CD4-positive, alpha-beta T cell treated with Interleukin-21 for 1 hour (primary cell): ENCODE measurements around the gene SPI1.

Experiments
- DNase-seq: peaks from one replicate; pipeline ENCODE4 v3.0.0-alpha.2; 2020

SPI1 gene

GRCh38 chr11:47406896-47407745 is 28.8 kb upstream of the SPI1 start:
- DNase-seq = no peak

GRCh38 chr11:47403571-47403970 is 25.2 kb upstream of the SPI1 start:
- no peak for DNase-seq

- no peak for DNase-seq
Observed at GRCh38 chr11:47403135-47403534, 24.8 kb upstream of the SPI1 start.

- no peak for DNase-seq
Observed at GRCh38 chr11:47400768-47401279, 22.5 kb upstream of the SPI1 start.

GRCh38 chr11:47399860-47400767 is 21.8 kb upstream of the SPI1 start:
- peak; percentile 50 for DNase-seq

- no peak for DNase-seq
Observed at GRCh38 chr11:47398551-47398950, 20.2 kb upstream of the SPI1 start.

- DNase-seq = no peak
Observed at GRCh38 chr11:47398011-47398410, 19.7 kb upstream of the SPI1 start.

- DNase-seq = no peak
Observed at GRCh38 chr11:47396049-47396320, 17.6 kb upstream of the SPI1 start.

- no peak for DNase-seq
Observed at GRCh38 chr11:47395223-47396048, 17.1 kb upstream of the SPI1 start.

- DNase-seq = peak; percentile 64
Observed at GRCh38 chr11:47394322-47395222, 16.2 kb upstream of the SPI1 start.

- no peak for DNase-seq
Observed at GRCh38 chr11:47394050-47394321, 15.6 kb upstream of the SPI1 start.

- no peak for DNase-seq
Observed at GRCh38 chr11:47393163-47394049, 15.1 kb upstream of the SPI1 start.

- no peak for DNase-seq
Observed at GRCh38 chr11:47392546-47393162, 14.3 kb upstream of the SPI1 start.

GRCh38 chr11:47391711-47392432 is 13.5 kb upstream of the SPI1 start:
- DNase-seq = no peak

GRCh38 chr11:47391077-47391583 is 12.8 kb upstream of the SPI1 start:
- DNase-seq = no peak

- DNase-seq = no peak
Observed at GRCh38 chr11:47390422-47390760, 12.0 kb upstream of the SPI1 start.

- no peak for DNase-seq
Observed at GRCh38 chr11:47389577-47390421, 11.5 kb upstream of the SPI1 start.

- DNase-seq = no peak
Observed at GRCh38 chr11:47388697-47389576, 10.6 kb upstream of the SPI1 start.
